HUDEP-2 (cell line): ENCODE results near the gene DELE1.
"Not testable (repeated sequence)": the region's sequence is repeated elsewhere in the genome, so short reads cannot be mapped to it uniquely, and the experiment has no call there.

Experiments
- DNase-seq, 76 experiments: peaks; one replicate each; lab custom pipeline; 2025; ENCODE audit not compliant: unreplicated experiment in 76 of 76; lab: John Stamatoyannopoulos, UW

The DELE1 gene

GRCh38 chr5:141883184-141883891 lies 40.3 kb upstream of the DELE1 start:
- DNase-seq, result peak in 9 of 76 experiments; percentile 4 to 28 (median 15)

GRCh38 chr5:141883892-141884318 lies 39.8 kb upstream of the DELE1 start:
- no peak for DNase-seq

GRCh38 chr5:141889282-141889871 lies 34.3 kb upstream of the DELE1 start:
- peak in 1 of 76 experiments; percentile 13 for DNase-seq

- not testable (repeated sequence) for DNase-seq
Observed at GRCh38 chr5:141890429-141890828, 33.2 kb upstream of the DELE1 start.

GRCh38 chr5:141897425-141897824 lies 26.2 kb upstream of the DELE1 start:
- DNase-seq, result no peak

GRCh38 chr5:141898448-141899049 lies 25.1 kb upstream of the DELE1 start:
- DNase-seq, result no peak

- DNase-seq, result peak in 10 of 76 experiments; percentile 1 to 36 (median 7)
Observed at GRCh38 chr5:141902015-141902814, 21.5 kb upstream of the DELE1 start.

GRCh38 chr5:141903261-141903660 lies 20.4 kb upstream of the DELE1 start:
- no peak for DNase-seq

- no peak for DNase-seq
Observed at GRCh38 chr5:141904551-141904950, 19.1 kb upstream of the DELE1 start.

GRCh38 chr5:141906517-141906916 lies 17.2 kb upstream of the DELE1 start:
- DNase-seq, result no peak

- no peak for DNase-seq
Observed at GRCh38 chr5:141906972-141907371, 16.7 kb upstream of the DELE1 start.

- DNase-seq, result no peak
Observed at GRCh38 chr5:141908796-141909195, 14.9 kb upstream of the DELE1 start.

GRCh38 chr5:141909212-141909611 lies 14.5 kb upstream of the DELE1 start:
- DNase-seq, result no peak

- DNase-seq, result no peak
Observed at GRCh38 chr5:141910271-141910673, 13.4 kb upstream of the DELE1 start.

GRCh38 chr5:141913560-141914198 lies 10.0 kb upstream of the DELE1 start:
- no peak for DNase-seq

- no peak for DNase-seq
Observed at GRCh38 chr5:141914199-141914743, 9.4 kb upstream of the DELE1 start.

GRCh38 chr5:141914797-141915196 lies 8.9 kb upstream of the DELE1 start:
- DNase-seq, result no peak

GRCh38 chr5:141915881-141916336 lies 7.8 kb upstream of the DELE1 start:
- DNase-seq, result no peak

GRCh38 chr5:141916522-141916921 lies 7.1 kb upstream of the DELE1 start:
- no peak for DNase-seq

- DNase-seq, result no peak
Observed at GRCh38 chr5:141917760-141918159, 5.9 kb upstream of the DELE1 start.
